ENCODE measurements around the gene SLITRK4. TPM values are rescaled to one million over a fixed set of nuclear protein-coding genes. Genes with fewer than 3 reads are reported as not detected.

SLITRK4 gene
- 10 to 100 TPM in 1 of 3 donors, 1 to 10 TPM in 2; 2.0 to 76.3 (median 2.5) TPM for total RNA-seq

DNA sequence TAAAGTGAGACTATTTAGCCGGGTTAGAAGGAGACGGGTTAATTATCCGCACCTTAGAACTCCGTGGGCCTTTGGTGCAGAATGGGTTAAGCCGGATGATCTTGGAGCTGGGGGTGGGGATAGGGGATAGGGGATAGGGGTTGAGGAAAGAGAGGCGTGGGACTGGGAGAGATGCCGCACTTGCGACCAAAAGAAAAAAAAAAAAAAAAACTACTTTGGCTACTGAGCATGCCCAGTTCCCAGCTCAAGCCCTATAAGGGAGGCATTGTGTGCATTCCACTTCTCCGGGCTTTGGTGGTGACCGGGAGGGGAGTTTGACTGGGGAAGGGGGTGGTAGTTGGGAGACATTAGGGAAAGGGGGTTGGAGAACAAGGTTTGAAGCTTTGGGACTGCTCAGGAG lies at the start of gene SLITRK4:
Gene SLITRK4, minus strand, starts transcription at position 187 of the 400 bp plus-strand sequence. CDS start 4,993 bp downstream, outside the sequence.
- Histone ChIP-seq H3K27ac (no peak within 1 kb of the TSS), H3K27me3 (peaks cover 0 to 48% of the 10 kb centered on the region in 2 donors), H3K36me3 (no peaks in the 10 kb centered on the region), H3K9me3 (no peaks in the 10 kb centered on the region), H3K4me1 (no peaks in the 10 kb centered on the region), H3K4me3 (peak within 1 kb of the TSS; percentile 48 to 63 (median 51))
- no peak for DNase-seq (ENCODE audit: low spot score in 2 of 2)
- TF ChIP-seq, protein P1, sequence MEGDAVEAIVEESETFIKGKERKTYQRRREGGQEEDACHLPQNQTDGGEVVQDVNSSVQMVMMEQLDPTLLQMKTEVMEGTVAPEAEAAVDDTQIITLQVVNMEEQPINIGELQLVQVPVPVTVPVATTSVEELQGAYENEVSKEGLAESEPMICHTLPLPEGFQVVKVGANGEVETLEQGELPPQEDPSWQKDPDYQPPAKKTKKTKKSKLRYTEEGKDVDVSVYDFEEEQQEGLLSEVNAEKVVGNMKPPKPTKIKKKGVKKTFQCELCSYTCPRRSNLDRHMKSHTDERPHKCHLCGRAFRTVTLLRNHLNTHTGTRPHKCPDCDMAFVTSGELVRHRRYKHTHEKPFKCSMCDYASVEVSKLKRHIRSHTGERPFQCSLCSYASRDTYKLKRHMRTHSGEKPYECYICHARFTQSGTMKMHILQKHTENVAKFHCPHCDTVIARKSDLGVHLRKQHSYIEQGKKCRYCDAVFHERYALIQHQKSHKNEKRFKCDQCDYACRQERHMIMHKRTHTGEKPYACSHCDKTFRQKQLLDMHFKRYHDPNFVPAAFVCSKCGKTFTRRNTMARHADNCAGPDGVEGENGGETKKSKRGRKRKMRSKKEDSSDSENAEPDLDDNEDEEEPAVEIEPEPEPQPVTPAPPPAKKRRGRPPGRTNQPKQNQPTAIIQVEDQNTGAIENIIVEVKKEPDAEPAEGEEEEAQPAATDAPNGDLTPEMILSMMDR (IDR thresholded peaks at IDR 0.05) = no peak
- TF ChIP-seq POLR2AphosphoS5 (IDR thresholded peaks at IDR 0.05) = no peak
- intact Hi-C loops (cut with DNase I; ENCODE audit: low total_unique reads) = no loop called here

DNA sequence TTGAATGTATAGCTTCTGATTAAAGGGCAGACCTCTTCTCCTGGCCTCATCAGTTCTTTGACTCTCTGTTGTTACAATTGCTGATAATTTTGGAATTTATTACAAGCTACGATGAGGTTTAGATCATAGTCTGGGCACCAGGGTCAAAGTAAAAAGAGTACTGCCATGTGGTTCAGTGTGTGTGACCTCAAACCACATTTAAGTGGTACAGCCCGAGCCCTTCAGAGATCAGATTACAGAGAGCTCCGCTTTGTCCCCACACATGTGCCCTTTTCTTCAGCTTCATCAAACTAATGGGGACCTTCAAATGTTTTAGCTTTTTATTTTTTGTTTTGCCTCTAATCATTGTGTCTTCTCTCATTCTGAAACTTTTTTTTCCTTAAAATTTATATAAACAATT lies 47.6 kb upstream of the SLITRK4 start:
- Histone ChIP-seq H3K4me1 (no peaks in the 10 kb centered on the region), H3K27me3 (no peaks in the 10 kb centered on the region), H3K4me3 (no peak overlapping the region), H3K27ac (no peak overlapping the region), H3K36me3 (no peaks in the 10 kb centered on the region), H3K9me3 (no peaks in the 10 kb centered on the region)
- intact Hi-C loops (cut with DNase I; ENCODE audit: low total_unique reads) = no loop called here
- no peak for TF ChIP-seq POLR2A (IDR thresholded peaks at IDR 0.05)
- DNase-seq (ENCODE audit: low spot score in 2 of 2) = no peak

- TF ChIP-seq, protein P1 (IDR thresholded peaks at IDR 0.05) = no peak
- TF ChIP-seq POLR2AphosphoS5 (IDR thresholded peaks at IDR 0.05) (no peak), POLR2A (IDR thresholded peaks at IDR 0.05) (no peak)
- no peaks in the 10 kb centered on the region for H3K36me3 ChIP-seq
- H3K27me3 ChIP-seq = peaks cover 0 to 13% of the 10 kb centered on the region in 2 donors
- intact Hi-C loops (cut with DNase I; ENCODE audit: low total_unique reads) = no loop called here
- no peaks in the 10 kb centered on the region for H3K4me1 ChIP-seq
- no peak overlapping the region for H3K4me3 ChIP-seq
- H3K27ac ChIP-seq = no peak overlapping the region
- H3K9me3 ChIP-seq = no peaks in the 10 kb centered on the region
- DNase-seq (ENCODE audit: low spot score in 2 of 2) = no peak
Observed at GRCh38 chrX:143674926-143675325, 39.0 kb upstream of the SLITRK4 start.

- H3K27ac ChIP-seq = no peak overlapping the region
- H3K4me1 ChIP-seq = no peaks in the 10 kb centered on the region
- peaks cover 0 to 13% of the 10 kb centered on the region in 2 donors for H3K27me3 ChIP-seq
- TF ChIP-seq POLR2A (IDR thresholded peaks at IDR 0.05) = no peak
- no peak for TF ChIP-seq POLR2AphosphoS5 (IDR thresholded peaks at IDR 0.05)
- TF ChIP-seq, protein P1 (IDR thresholded peaks at IDR 0.05) = no peak
- H3K4me3 ChIP-seq = no peak overlapping the region
- no peak for DNase-seq (ENCODE audit: low spot score in 2 of 2)
- intact Hi-C loops (cut with DNase I; ENCODE audit: low total_unique reads) = no loop called here
- H3K9me3 ChIP-seq = no peaks in the 10 kb centered on the region
- H3K36me3 ChIP-seq = no peaks in the 10 kb centered on the region
Observed at GRCh38 chrX:143669395-143669794, 33.5 kb upstream of the SLITRK4 start.

DNA sequence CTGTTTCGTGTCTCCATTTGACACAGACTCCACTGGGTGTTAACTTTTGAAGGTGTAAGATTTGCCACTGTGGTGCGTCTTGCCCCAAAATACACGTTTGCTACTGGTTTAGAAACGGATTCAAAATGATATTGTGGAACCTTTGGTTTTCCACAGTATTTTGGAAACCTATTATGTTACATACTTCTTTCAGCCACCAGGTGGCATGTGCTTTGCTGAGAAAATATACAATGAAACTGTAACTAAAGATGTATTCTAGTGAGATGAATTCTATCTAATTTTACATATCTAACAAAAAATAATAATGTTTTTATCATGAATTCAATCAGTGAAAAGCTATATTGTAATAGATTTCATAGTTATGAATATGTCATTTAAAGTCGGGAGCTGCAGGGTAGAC lies 28.4 kb upstream of the SLITRK4 start:
- Histone ChIP-seq H3K4me3 (no peak overlapping the region), H3K27ac (no peak overlapping the region), H3K4me1 (no peaks in the 10 kb centered on the region), H3K9me3 (no peaks in the 10 kb centered on the region), H3K36me3 (no peaks in the 10 kb centered on the region), H3K27me3 (no peaks in the 10 kb centered on the region)
- TF ChIP-seq POLR2AphosphoS5 (IDR thresholded peaks at IDR 0.05) = no peak
- TF ChIP-seq, protein P1 (IDR thresholded peaks at IDR 0.05) = peak in 2 of 3 donors; percentile 29 to 35
- TF ChIP-seq POLR2A (IDR thresholded peaks at IDR 0.05) = no peak
- no peak for DNase-seq (ENCODE audit: low spot score in 2 of 2)
- intact Hi-C loops (cut with DNase I; ENCODE audit: low total_unique reads) = no loop called here

DNA sequence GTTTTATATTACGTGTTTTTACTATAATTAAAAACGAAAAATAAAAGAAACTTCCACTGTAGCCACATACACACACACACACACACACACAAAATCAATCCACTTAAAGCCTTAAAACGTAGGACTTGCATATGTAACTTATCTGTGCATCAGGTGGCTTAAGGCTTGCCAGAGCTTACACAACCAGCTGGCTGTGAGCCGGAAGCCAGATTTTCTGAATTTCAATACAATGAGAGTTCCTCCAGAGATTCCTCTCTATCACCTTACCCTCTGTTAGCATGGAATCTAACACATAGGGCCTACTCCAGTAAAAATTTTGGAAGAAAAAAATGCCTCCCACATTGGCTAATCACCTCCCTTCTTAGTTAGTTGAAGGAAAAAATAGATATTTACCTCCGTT lies 27.9 kb upstream of the SLITRK4 start:
- Histone ChIP-seq H3K36me3 (no peaks in the 10 kb centered on the region), H3K9me3 (no peaks in the 10 kb centered on the region), H3K27me3 (no peaks in the 10 kb centered on the region), H3K4me1 (no peaks in the 10 kb centered on the region), H3K27ac (no peak overlapping the region), H3K4me3 (no peak overlapping the region)
- no peak for DNase-seq (ENCODE audit: low spot score in 2 of 2)
- intact Hi-C loops (cut with DNase I; ENCODE audit: low total_unique reads) = no loop called here
- TF ChIP-seq POLR2A (IDR thresholded peaks at IDR 0.05) (no peak), POLR2AphosphoS5 (IDR thresholded peaks at IDR 0.05) (no peak)
- TF ChIP-seq, protein P1 (IDR thresholded peaks at IDR 0.05) = no peak

Measured in breast epithelium (tissue), 4 donors.